Body of pancreas (tissue), 4 donors: ENCODE measurements around the gene CELA2A.
"Not testable (repeated sequence)": the region's sequence is repeated elsewhere in the genome, so short reads cannot be mapped to it uniquely, and the experiment has no call there.

ENCODE experiments used
- CTCF ChIP-seq, 7 experiments: fragments of 450-650 bp in 4 of 7; fragments of 200-600 bp in 3 of 7; sonication (generic) in 3 of 7; IDR thresholded peaks; one replicate each; pipeline ENCODE4 v1.5.1; 2016 to 2019; ENCODE audit warnings: antibody characterized with exemption in 7 of 7
- POLR2A ChIP-seq, 3 donors: fragments of 450-650 bp; IDR thresholded peaks; one replicate each; pipeline ENCODE4 v1.6.1; 2016; ENCODE audit warnings: antibody characterized with exemption in 3 of 3, mild to moderate bottlenecking in 2 of 3

- TF ChIP-seq CTCF, POLR2A (IDR thresholded peaks at IDR 0.05): not testable (repeated sequence)
Measured at GRCh38 chr1:15463064-15463800, 6.7 kb downstream of the CELA2A start.
